Measurements from ENCODE around the gene FOXK1.

- TF ChIP-seq FOXA1 (IDR thresholded peaks at IDR 0.05), result no peak
- TF ChIP-seq LEF1 (IDR thresholded peaks at IDR 0.05; ENCODE audit: borderline replicate concordance), result no peak
- no peak for TF ChIP-seq ELF4 (IDR thresholded peaks at IDR 0.05)
- no peak for TF ChIP-seq FOXK2 (IDR thresholded peaks at IDR 0.05)
- TF ChIP-seq FOXM1 (IDR thresholded peaks at IDR 0.05; ENCODE audit: borderline replicate concordance), result no peak
- no peak for TF ChIP-seq BHLHE40 (IDR thresholded peaks at IDR 0.05; ENCODE audit: borderline replicate concordance)
- TF ChIP-seq ZNF384 (IDR thresholded peaks at IDR 0.05), result no peak
- TF ChIP-seq PKNOX1 (IDR thresholded peaks at IDR 0.05), result no peak
- no peak for TF ChIP-seq SUZ12 (IDR thresholded peaks at IDR 0.05)
- no peak for TF ChIP-seq SP1 (IDR thresholded peaks at IDR 0.05)
- TF ChIP-seq NFRKB (IDR thresholded peaks at IDR 0.05), result no peak
- TF ChIP-seq HDGF (IDR thresholded peaks at IDR 0.05; ENCODE audit: borderline replicate concordance), result no peak
These were observed 43.9 kb downstream of the FOXK1 start for GRCh38 chr7:4725850-4726450.

All from HEK293T (cell line).